Omental fat pad (tissue), 4 donors: ENCODE data around the gene ARHGEF18. TPM values are rescaled to one million over a fixed set of nuclear protein-coding genes. Genes with fewer than 3 reads are reported as not detected.
A peak's percentile ranks its signal among the peaks of the same experiment; 100 is the strongest.

Experiments used
- ATAC-seq: fragments of 150-250 bp; one replicate; pipeline ENCODE4 v1.9.1; 2016; ENCODE audit warnings: mild to moderate bottlenecking, moderate library complexity; ENCODE audit not compliant: low FRiP score
- DNase-seq: peaks from one replicate; pipeline ENCODE4 v3.0.0-alpha.2; 2019; ENCODE audit warnings: low spot score
- total RNA-seq, 4 donors: library from RNA; depleted of rRNA; stranded (reverse); fragments of >200 nt; gene quantifications; one replicate each; pipeline ENCODE4 v1.1.0, GENCODE V29; 2016
- TF ChIP-seq, protein P1 (sequence below), 3 donors: fragments of 450-650 bp; IDR thresholded peaks; one replicate each; pipeline ENCODE4 v1.5.1; 2016 to 2017; ENCODE audit warnings: antibody characterized with exemption in 3 of 3, mild to moderate bottlenecking in 3 of 3, moderate library complexity in 2 of 3

Gene ARHGEF18
- total RNA-seq, 4 donors from 2014 or later = 13.6 to 24.1 (median 19.4) TPM

GRCh38 chr19:7394731-7395359 is 46.1 kb downstream of the ARHGEF18 start:
- ATAC-seq = peak; percentile 96
- peak; percentile 67 for DNase-seq
- TF ChIP-seq, protein P1, sequence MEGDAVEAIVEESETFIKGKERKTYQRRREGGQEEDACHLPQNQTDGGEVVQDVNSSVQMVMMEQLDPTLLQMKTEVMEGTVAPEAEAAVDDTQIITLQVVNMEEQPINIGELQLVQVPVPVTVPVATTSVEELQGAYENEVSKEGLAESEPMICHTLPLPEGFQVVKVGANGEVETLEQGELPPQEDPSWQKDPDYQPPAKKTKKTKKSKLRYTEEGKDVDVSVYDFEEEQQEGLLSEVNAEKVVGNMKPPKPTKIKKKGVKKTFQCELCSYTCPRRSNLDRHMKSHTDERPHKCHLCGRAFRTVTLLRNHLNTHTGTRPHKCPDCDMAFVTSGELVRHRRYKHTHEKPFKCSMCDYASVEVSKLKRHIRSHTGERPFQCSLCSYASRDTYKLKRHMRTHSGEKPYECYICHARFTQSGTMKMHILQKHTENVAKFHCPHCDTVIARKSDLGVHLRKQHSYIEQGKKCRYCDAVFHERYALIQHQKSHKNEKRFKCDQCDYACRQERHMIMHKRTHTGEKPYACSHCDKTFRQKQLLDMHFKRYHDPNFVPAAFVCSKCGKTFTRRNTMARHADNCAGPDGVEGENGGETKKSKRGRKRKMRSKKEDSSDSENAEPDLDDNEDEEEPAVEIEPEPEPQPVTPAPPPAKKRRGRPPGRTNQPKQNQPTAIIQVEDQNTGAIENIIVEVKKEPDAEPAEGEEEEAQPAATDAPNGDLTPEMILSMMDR (IDR thresholded peaks at IDR 0.05) = no peak

DNA sequence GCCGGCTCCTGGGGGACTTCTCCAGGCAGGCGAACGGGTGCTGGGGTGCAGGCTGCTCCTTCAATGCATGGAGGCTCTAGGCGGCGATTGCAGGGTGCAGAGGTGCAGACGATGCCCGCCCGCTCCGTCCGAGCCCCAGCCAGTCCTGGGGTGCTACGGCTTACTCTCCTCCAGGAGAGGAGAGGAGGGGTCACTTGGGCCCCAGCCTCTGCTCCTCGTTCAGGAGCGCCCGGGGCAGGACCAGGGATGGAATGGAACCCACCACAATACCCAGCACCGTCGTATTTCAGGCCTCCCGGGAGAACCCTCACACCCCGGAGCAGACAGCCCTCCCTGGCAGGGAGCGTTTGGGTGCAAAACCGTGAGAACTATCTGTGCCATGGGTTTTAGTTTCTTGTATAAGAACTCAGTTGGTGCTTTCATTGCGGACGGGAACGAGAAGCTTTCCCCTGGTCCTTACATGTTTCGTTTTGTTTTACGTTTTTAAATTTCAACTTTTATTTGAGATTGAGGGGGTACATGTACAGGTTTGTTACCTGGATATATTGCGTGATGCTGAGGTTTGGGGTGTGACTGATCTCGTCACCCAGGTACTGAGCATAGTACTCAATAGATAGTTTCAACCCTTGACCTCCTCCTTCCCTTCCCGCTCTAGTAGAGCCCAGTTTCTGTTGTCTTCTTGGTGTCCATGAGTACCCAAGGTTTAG is 46.8 kb downstream of the ARHGEF18 start:
- TF ChIP-seq, protein P1 (IDR thresholded peaks at IDR 0.05) = no peak
- DNase-seq = no peak
- ATAC-seq = peak; percentile 31

DNA sequence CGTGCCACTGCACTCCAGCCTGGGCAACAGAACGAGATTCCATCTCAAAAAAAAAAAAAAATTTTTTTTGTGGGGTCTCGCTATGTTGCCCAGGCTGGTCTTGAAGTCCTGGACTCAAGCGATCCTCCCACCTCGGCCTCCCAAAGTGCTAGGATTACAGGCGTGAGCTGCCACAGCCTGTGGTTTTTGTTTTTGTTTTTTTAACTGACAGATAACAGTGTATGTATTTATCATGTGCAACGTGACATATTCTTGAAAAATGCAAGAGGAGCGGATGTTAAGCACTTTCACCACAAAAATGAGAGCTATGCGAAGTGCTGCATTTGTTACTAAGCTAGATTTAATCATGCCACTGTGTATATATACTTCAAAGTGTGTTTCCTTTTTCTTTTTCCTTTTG is 49.0 kb downstream of the ARHGEF18 start:
- ATAC-seq = no peak
- TF ChIP-seq, protein P1 (IDR thresholded peaks at IDR 0.05) = no peak
- DNase-seq = no peak

Other genes with a start within 250 kb of the ARHGEF18 start
- gene INSR, start 54.5 kb upstream of the ARHGEF18 start, total RNA-seq = 100 to 1,000 TPM in 1 of 4 donors, 10 to 100 TPM in 3; 67.1 to 120 (median 80.2) TPM
- gene PEX11G, start 140.1 kb downstream of the ARHGEF18 start, total RNA-seq = 1 to 10 TPM; 4.4 to 9.9 (median 4.7) TPM
- gene ZNF358, start 167.2 kb downstream of the ARHGEF18 start, total RNA-seq = 10 to 100 TPM; 31.9 to 49.8 (median 36.6) TPM
- gene MCOLN1, start 173.7 kb downstream of the ARHGEF18 start, total RNA-seq = 10 to 100 TPM; 24.5 to 41.1 (median 31.9) TPM
- 10 to 100 TPM; 50.3 to 92.4 (median 64.6) TPM for gene PNPLA6, start 186.8 kb downstream of the ARHGEF18 start, total RNA-seq
- gene CAMSAP3, start 246.9 kb downstream of the ARHGEF18 start, total RNA-seq = 1 to 10 TPM in 1 of 4 donors, under 1 TPM in 2, not detected in 1; 0.36 to 1.0 (median 0.69) TPM